ENCODE measurements around the gene CASTOR2. TPM values are rescaled to one million over a fixed set of nuclear protein-coding genes. Genes with fewer than 3 reads are reported as not detected.

CASTOR2 gene
- total RNA-seq, 4 donors from 2014 or later = 6.6 to 36.8 (median 23.2) TPM

DNA sequence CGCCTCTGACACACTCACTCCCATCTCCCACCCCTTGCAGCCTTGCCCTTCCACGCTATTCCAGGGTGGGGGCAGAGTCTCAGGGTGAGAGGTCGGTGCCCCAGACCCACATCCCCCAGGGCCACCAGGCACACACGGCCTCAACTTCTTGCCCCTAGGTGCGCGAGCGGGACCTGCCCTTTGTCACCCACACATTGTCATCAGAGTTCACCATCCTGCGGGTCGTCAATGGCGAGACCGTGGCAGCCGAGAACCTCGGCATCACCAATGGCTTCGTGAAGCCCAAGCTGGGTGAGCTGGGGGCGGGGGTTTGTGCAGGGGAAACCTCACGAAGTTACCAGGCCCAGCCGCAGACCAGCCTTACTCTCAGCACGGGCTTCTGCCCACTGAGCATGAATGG lies 53.3 kb downstream of the CASTOR2 start:
- Histone ChIP-seq H3K9me3 (no peaks in the 10 kb centered on the region), H3K27ac (no peak overlapping the region), H3K4me1 (no peaks in the 10 kb centered on the region), H3K27me3 (no peaks in the 10 kb centered on the region), H3K36me3 (peaks cover 0 to 14% (median 0%) of the 10 kb centered on the region in 3 donors), H3K4me3 (no peak overlapping the region)
- DNase-seq = no peak
- TF ChIP-seq, protein P1, sequence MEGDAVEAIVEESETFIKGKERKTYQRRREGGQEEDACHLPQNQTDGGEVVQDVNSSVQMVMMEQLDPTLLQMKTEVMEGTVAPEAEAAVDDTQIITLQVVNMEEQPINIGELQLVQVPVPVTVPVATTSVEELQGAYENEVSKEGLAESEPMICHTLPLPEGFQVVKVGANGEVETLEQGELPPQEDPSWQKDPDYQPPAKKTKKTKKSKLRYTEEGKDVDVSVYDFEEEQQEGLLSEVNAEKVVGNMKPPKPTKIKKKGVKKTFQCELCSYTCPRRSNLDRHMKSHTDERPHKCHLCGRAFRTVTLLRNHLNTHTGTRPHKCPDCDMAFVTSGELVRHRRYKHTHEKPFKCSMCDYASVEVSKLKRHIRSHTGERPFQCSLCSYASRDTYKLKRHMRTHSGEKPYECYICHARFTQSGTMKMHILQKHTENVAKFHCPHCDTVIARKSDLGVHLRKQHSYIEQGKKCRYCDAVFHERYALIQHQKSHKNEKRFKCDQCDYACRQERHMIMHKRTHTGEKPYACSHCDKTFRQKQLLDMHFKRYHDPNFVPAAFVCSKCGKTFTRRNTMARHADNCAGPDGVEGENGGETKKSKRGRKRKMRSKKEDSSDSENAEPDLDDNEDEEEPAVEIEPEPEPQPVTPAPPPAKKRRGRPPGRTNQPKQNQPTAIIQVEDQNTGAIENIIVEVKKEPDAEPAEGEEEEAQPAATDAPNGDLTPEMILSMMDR (IDR thresholded peaks at IDR 0.05) = no peak
- TF ChIP-seq POLR2A (IDR thresholded peaks at IDR 0.05) = no peak

- Histone ChIP-seq H3K27ac (no peak overlapping the region), H3K4me3 (no peak overlapping the region), H3K27me3 (no peaks in the 10 kb centered on the region), H3K4me1 (no peaks in the 10 kb centered on the region), H3K36me3 (peaks cover 0 to 14% (median 0%) of the 10 kb centered on the region in 3 donors), H3K9me3 (no peaks in the 10 kb centered on the region)
- no peak for DNase-seq
- no peak for TF ChIP-seq POLR2A (IDR thresholded peaks at IDR 0.05)
- TF ChIP-seq, protein P1 (IDR thresholded peaks at IDR 0.05) = no peak
Measured at GRCh38 chr7:75018570-75019364, 54.3 kb downstream of the CASTOR2 start.

- peaks cover 0 to 19% (median 0%) of the 10 kb centered on the region in 3 donors for H3K36me3 ChIP-seq
- TF ChIP-seq, protein P1 (IDR thresholded peaks at IDR 0.05) = no peak
- TF ChIP-seq POLR2A (IDR thresholded peaks at IDR 0.05) = no peak
- no peak for DNase-seq
- H3K9me3 ChIP-seq = no peaks in the 10 kb centered on the region
- no peaks in the 10 kb centered on the region for H3K27me3 ChIP-seq
- no peaks in the 10 kb centered on the region for H3K4me1 ChIP-seq
- H3K4me3 ChIP-seq = no peak overlapping the region
- no peak overlapping the region for H3K27ac ChIP-seq
Measured at GRCh38 chr7:75019800-75020199, 55.3 kb downstream of the CASTOR2 start.

DNA sequence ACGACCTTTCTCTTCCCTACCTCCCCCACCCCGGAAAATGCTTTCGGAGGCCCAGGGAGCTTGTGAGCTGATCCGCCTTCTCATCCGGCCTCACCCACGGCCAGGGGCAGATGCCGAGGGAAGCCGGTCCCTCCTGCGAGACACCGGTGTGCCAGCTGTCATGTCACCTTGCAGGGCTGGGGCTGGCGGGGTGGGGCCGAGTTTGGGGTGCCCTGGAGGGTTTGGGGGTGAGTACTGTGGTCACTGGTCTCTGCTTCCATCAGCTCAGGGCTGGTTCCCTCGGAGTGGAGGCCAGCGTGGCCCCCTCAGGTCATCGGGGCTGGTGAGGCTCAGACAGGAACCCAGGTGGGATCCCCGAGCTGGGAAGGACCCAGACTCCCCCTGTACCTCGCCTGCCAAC lies 60.4 kb downstream of the CASTOR2 start:
- Histone ChIP-seq H3K9me3 (no peaks in the 10 kb centered on the region), H3K36me3 (peaks cover 0 to 5% (median 0%) of the 10 kb centered on the region in 3 donors), H3K27ac (no peak overlapping the region), H3K27me3 (no peaks in the 10 kb centered on the region), H3K4me3 (no peak overlapping the region), H3K4me1 (no peaks in the 10 kb centered on the region)
- TF ChIP-seq, protein P1 (IDR thresholded peaks at IDR 0.05) = no peak
- TF ChIP-seq POLR2A (IDR thresholded peaks at IDR 0.05) = no peak
- DNase-seq = no peak

DNA sequence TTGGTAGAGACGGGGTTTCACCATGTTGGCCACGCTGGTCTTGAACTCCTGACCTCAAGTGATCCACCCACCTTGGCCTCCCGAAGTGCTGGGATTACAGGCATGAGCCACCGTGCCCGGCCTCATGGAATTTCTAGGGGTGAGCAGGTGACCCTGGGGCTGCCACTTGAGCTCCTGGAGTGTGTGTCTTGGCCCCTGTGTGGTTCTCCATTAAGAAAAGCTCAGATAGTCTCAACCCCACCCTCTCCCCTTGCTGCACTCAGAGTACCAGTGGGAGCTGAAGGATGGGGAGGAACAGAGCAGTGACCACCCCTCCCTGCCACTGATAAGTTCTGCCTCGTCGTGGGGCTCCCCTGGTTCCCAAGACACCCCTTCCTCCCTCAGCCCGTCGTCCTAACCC lies 63.8 kb downstream of the CASTOR2 start:
- TF ChIP-seq, protein P1 (IDR thresholded peaks at IDR 0.05) = no peak
- TF ChIP-seq POLR2A (IDR thresholded peaks at IDR 0.05) = no peak
- no peaks in the 10 kb centered on the region for H3K27me3 ChIP-seq
- no peak for DNase-seq
- no peak overlapping the region for H3K27ac ChIP-seq
- peaks cover 0 to 5% (median 0%) of the 10 kb centered on the region in 3 donors for H3K36me3 ChIP-seq
- H3K9me3 ChIP-seq = no peaks in the 10 kb centered on the region
- H3K4me3 ChIP-seq = no peak overlapping the region
- no peaks in the 10 kb centered on the region for H3K4me1 ChIP-seq
